Peyer's patch (tissue), 4 donors: Measurements from ENCODE around the gene ATP6V0A1.

Source experiments
- POLR2A ChIP-seq, 2 donors: fragments of 450-650 bp; IDR thresholded peaks; one replicate each; pipeline ENCODE4 v1.5.1; 2017; ENCODE audit warnings: antibody characterized with exemption in 2 of 2, mild to moderate bottlenecking in 2 of 2, moderate library complexity in 2 of 2
- TF ChIP-seq, protein P1 (sequence below), 6 experiments: fragments of 450-650 bp in 4 of 6; fragments of 200-600 bp in 2 of 6; sonication (generic) in 1 of 6; IDR thresholded peaks; one replicate each; pipeline ENCODE4 v1.5.1; 2017 to 2019; ENCODE audit warnings: antibody characterized with exemption in 6 of 6, mild to moderate bottlenecking in 3 of 6, moderate library complexity in 1 of 6

DNA sequence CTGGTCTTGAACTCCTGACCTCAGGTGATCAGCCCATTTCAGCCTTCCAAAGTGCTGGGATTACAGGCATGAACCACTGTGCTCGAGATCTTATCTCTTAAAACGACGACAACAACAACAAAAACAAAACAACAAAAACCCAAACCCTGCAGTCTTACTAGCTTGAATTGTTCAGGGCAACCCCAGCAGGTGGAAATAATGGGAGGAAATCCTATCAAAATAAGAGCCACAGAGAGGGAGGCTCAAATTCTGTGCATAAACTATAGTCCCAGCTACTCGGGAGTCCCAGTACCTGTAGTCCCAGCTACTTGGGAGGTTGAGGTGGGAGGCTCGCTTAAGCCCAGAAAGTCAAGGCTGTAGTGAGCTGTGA lies 16.5 kb upstream of the ATP6V0A1 start:
- TF ChIP-seq, protein P1, sequence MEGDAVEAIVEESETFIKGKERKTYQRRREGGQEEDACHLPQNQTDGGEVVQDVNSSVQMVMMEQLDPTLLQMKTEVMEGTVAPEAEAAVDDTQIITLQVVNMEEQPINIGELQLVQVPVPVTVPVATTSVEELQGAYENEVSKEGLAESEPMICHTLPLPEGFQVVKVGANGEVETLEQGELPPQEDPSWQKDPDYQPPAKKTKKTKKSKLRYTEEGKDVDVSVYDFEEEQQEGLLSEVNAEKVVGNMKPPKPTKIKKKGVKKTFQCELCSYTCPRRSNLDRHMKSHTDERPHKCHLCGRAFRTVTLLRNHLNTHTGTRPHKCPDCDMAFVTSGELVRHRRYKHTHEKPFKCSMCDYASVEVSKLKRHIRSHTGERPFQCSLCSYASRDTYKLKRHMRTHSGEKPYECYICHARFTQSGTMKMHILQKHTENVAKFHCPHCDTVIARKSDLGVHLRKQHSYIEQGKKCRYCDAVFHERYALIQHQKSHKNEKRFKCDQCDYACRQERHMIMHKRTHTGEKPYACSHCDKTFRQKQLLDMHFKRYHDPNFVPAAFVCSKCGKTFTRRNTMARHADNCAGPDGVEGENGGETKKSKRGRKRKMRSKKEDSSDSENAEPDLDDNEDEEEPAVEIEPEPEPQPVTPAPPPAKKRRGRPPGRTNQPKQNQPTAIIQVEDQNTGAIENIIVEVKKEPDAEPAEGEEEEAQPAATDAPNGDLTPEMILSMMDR (IDR thresholded peaks at IDR 0.05), result no peak
- TF ChIP-seq POLR2A (IDR thresholded peaks at IDR 0.05), result no peak
